Psoas muscle (tissue), 8 donors: ENCODE results near the gene ACTN2. TPM values are rescaled to one million over a fixed set of nuclear protein-coding genes. Genes with fewer than 3 reads are reported as not detected.

ENCODE experiments used
- ATAC-seq, 4 donors: fragments of 200-7000 bp; cut with Tn5 transposase; one replicate each; pipeline ENCODE4 v1.9.1; 2020; ENCODE audit warnings: moderate library complexity in 3 of 4, mild to moderate bottlenecking in 2 of 4
- DNase-seq, 2 donors: peaks; one replicate each; pipeline ENCODE4 v3.0.0-alpha.2; 2020
- H3K27ac ChIP-seq: fragments of 200-600 bp; one replicate; pipeline ENCODE4 v1.8.0; 2022
- H3K27me3 ChIP-seq, 3 donors: fragments of 200-600 bp in 1 of 3; one replicate each; pipeline versions ENCODE4 v1.6.1 to v1.8.0; 2013 to 2022; ENCODE audit warnings: low read length in 2 of 3, mild to moderate bottlenecking in 2 of 3, moderate library complexity in 1 of 3; ENCODE audit not compliant: insufficient read depth in 3 of 3
- H3K36me3 ChIP-seq, 2 donors: fragments of 200-600 bp in 1 of 2; one replicate each; pipeline versions ENCODE4 v1.6.1 to v1.8.0; 2013 to 2022; ENCODE audit warnings: low read depth in 1 of 2, mild to moderate bottlenecking in 1 of 2, moderate library complexity in 1 of 2; ENCODE audit not compliant: insufficient read depth in 1 of 2
- H3K4me1 ChIP-seq: fragments of 200-600 bp; one replicate; pipeline ENCODE4 v1.8.0; 2022
- H3K4me3 ChIP-seq: fragments of 200-600 bp; one replicate; pipeline ENCODE4 v1.8.0; 2022; ENCODE audit warnings: mild to moderate bottlenecking
- H3K9me3 ChIP-seq: fragments of 200-600 bp; one replicate; pipeline ENCODE4 v1.8.0; 2022
- CTCF ChIP-seq: fragments of 200-600 bp; IDR thresholded peaks from one replicate; pipeline ENCODE4 v1.8.0; 2022; ENCODE audit warnings: antibody characterized with exemption
- WGBS, 3 donors: extraction: QIAGEN DNeasy Blood & Tissue Kit; methylation state at CpG; one replicate each; pipeline versions ENCODE4 v1.1.6 to v1.1.7; 2013; 5-methylcytosine and 5-hydroxymethylcytosine counted together
- intact Hi-C, 2 donors: fragments of 100-400 bp; cut with DNase I; formaldehyde crosslinking; loops; one replicate each; pipeline versions ENCODE4 v1.11.0 to v1.14.2; 2022
- polyA plus RNA-seq, 3 donors: library from polyadenylated mRNA; stranded (reverse); fragments of 200-250 nt; gene quantifications; one replicate each; pipeline ENCODE4 v1.2.3, GENCODE V29; 2013
- total RNA-seq, 4 donors: library from RNA; stranded (reverse); fragmentation: NEBNext Ultra II Directional in 2 of 4; extraction: Animal tissue kit (Norgen Biotek cat#: 25700) in 2 of 4; gene quantifications; one replicate each; pipeline versions ENCODE4 v1.2.1 to v1.2.4, GENCODE V29; 2021 to 2023
- donor health status: healthy with polysubstance abuse.
- donor health status: DM: no; HTN: no; CAD: no; lungs with moderate emphysema.
- donor health status: Bipolar disorder and iron deficiency.
- donor health status: healthy.
- donor health status: DM: yes; HTN: yes; CAD: no.
- donor health status: DM: no; HTN: no; CAD: no.
- donor health status: DM: no; HTN: no; CAD: no.
- donor health status: DM: yes; HTN: yes; CAD: no.

ACTN2 gene
- total and polyA plus RNA-seq, 7 donors, result 792 to 4,645 (median 2,645) TPM

GRCh38 chr1:236728752-236729151, 42.5 kb downstream of the ACTN2 start:
- TF ChIP-seq CTCF, result no peak
- 78 to 90% (median 85%) methylated on average over 4 of the region's 4 CpGs for WGBS, 3 donors
- intact Hi-C loops, result loop anchor here in 1 of 2 donors (10.0 kb wide), 1 partner anchor 124 kb away; the partner anchor contains the start of gene HEATR1

GRCh38 chr1:236733653-236734052, 47.4 kb downstream of the ACTN2 start:
- DNase-seq (no peak), ATAC-seq (no peak)
- WGBS, 3 donors, result 58 to 72% (median 61%) methylated on average over 3 of the region's 3 CpGs
- Histone ChIP-seq H3K27me3 (no peaks in the 10 kb centered on the region), H3K36me3 (peaks cover 0 to 99% of the 10 kb centered on the region in 2 donors), H3K4me3 (no peak overlapping the region), H3K9me3 (no peaks in the 10 kb centered on the region), H3K27ac (peak overlapping the region; percentile 12), H3K4me1 (no peaks in the 10 kb centered on the region)
- TF ChIP-seq CTCF, result no peak
- intact Hi-C loops, result loop anchor here in 1 of 2 donors (5.0 kb wide), 1 partner anchor 131 kb away; the partner anchor contains the start of gene HEATR1

More at GRCh38 chr1:236728752-236729151, 42.5 kb downstream of the ACTN2 start:
- no peak overlapping the region for H3K4me3 ChIP-seq
- no peaks in the 10 kb centered on the region for H3K9me3 ChIP-seq
- ATAC-seq, result peak in 1 of 4 donors; percentile 4
- no peaks in the 10 kb centered on the region for H3K27me3 ChIP-seq
- peak overlapping the region; percentile 70 for H3K27ac ChIP-seq
- no peak for DNase-seq
- no peaks in the 10 kb centered on the region for H3K4me1 ChIP-seq
- peaks cover 0 to 90% of the 10 kb centered on the region in 2 donors for H3K36me3 ChIP-seq

GRCh38 chr1:236734141-236734765, 48.0 kb downstream of the ACTN2 start:
- Histone ChIP-seq H3K9me3 (no peaks in the 10 kb centered on the region), H3K36me3 (peaks cover 0 to 99% of the 10 kb centered on the region in 2 donors), H3K4me1 (no peaks in the 10 kb centered on the region), H3K4me3 (no peak overlapping the region), H3K27ac (peak overlapping the region; percentile 12), H3K27me3 (no peaks in the 10 kb centered on the region)
- DNase-seq (no peak), ATAC-seq (peak in 2 of 4 donors; percentile 5 to 23)
- 59 to 63% (median 62%) methylated on average over 8 of the region's 8 CpGs for WGBS, 3 donors
- intact Hi-C loops, result loop anchor here in 1 of 2 donors (5.0 kb wide), 1 partner anchor 132 kb away; the partner anchor contains the start of gene HEATR1
- no peak for TF ChIP-seq CTCF

- 87 to 91% (median 89%) methylated on average over 15 of the region's 15 CpGs for WGBS, 3 donors
- no peak for DNase-seq
- no peaks in the 10 kb centered on the region for H3K4me1 ChIP-seq
- H3K9me3 ChIP-seq, result no peaks in the 10 kb centered on the region
- no peak overlapping the region for H3K27ac ChIP-seq
- ATAC-seq, result no peak
- no peak for TF ChIP-seq CTCF
- H3K4me3 ChIP-seq, result no peak overlapping the region
- peaks cover 0 to 100% of the 10 kb centered on the region in 2 donors for H3K36me3 ChIP-seq
- intact Hi-C loops, result no loop called here
- H3K27me3 ChIP-seq, result no peaks in the 10 kb centered on the region
These were observed 50.5 kb downstream of the ACTN2 start for GRCh38 chr1:236736761-236737160.
